Endodermal cell (in vitro differentiated cells): ENCODE data around the gene MUC20. TPM values are rescaled to one million over a fixed set of nuclear protein-coding genes. Genes with fewer than 3 reads are reported as not detected.
"Not testable (repeated sequence)": the region's sequence is repeated elsewhere in the genome, so short reads cannot be mapped to it uniquely, and the experiment has no call there.

Experiments
- DNase-seq: peaks from one replicate; pipeline ENCODE4 v3.0.0-alpha.2; 2017
- H3K27ac ChIP-seq: 2 replicates; pipeline ENCODE4 v1.5.1; 2013; ENCODE audit warnings: mild to moderate bottlenecking, low read depth, low read length, moderate library complexity
- H3K27me3 ChIP-seq: 2 replicates; pipeline ENCODE4 v1.6.1; 2013; ENCODE audit warnings: mild to moderate bottlenecking, low read length, moderate library complexity; ENCODE audit not compliant: insufficient read depth, control insufficient read depth, poor library complexity, severe bottlenecking
- H3K36me3 ChIP-seq: 2 replicates; pipeline ENCODE4 v1.7.0; 2013; ENCODE audit warnings: mild to moderate bottlenecking, low read length, moderate library complexity; ENCODE audit not compliant: control insufficient read depth, insufficient read depth
- H3K4me1 ChIP-seq: one replicate; pipeline ENCODE4 v1.7.0; 2013; ENCODE audit warnings: low read length; ENCODE audit not compliant: control insufficient read depth, insufficient read depth
- H3K4me3 ChIP-seq: 2 replicates; pipeline ENCODE4 v1.5.1; 2013; ENCODE audit warnings: mild to moderate bottlenecking, low read length, moderate library complexity
- H3K9ac ChIP-seq: 2 replicates; pipeline ENCODE4 v1.6.1; 2013; ENCODE audit warnings: mild to moderate bottlenecking, low read length, moderate library complexity; ENCODE audit not compliant: poor library complexity, severe bottlenecking; ENCODE audit errors: extremely low read depth
- H3K9me3 ChIP-seq: 2 replicates; pipeline ENCODE4 v1.6.1; 2013; ENCODE audit warnings: mild to moderate bottlenecking, low read length, moderate library complexity; ENCODE audit not compliant: control insufficient read depth
- H3K27ac Mint-ChIP-seq: 2 replicates; pipeline ENCODE4 v1.8.0; 2020; ENCODE audit warnings: mixed read lengths
- H3K27me3 Mint-ChIP-seq: 2 replicates; pipeline ENCODE4 v1.8.0; 2021; ENCODE audit warnings: mild to moderate bottlenecking, mixed read lengths; ENCODE audit not compliant: insufficient read depth
- H3K36me3 Mint-ChIP-seq: 2 replicates; pipeline ENCODE4 v1.8.0; 2020; ENCODE audit warnings: low read depth, mixed read lengths
- H3K4me1 Mint-ChIP-seq: 2 replicates; pipeline ENCODE4 v1.8.0; 2020; ENCODE audit warnings: mixed read lengths
- H3K4me3 Mint-ChIP-seq: 2 replicates; pipeline ENCODE4 v1.8.0; 2020; ENCODE audit warnings: mild to moderate bottlenecking, moderate library complexity, mixed read lengths
- H3K9me3 Mint-ChIP-seq: 2 replicates; pipeline ENCODE4 v1.8.0; 2020; ENCODE audit warnings: mild to moderate bottlenecking, mixed read lengths
- CTCF ChIP-seq: fragments of 200-600 bp; sonication (generic); conservative IDR thresholded peaks from 2 replicates; pipeline ENCODE4 v1.5.0; 2021; ENCODE audit warnings: antibody characterized with exemption, mild to moderate bottlenecking
- WGBS, 2 experiments: methylation state at CpG; one replicate each; pipeline versions ENCODE4 v1.1.5 to v1.1.7; 2013; ENCODE audit warnings: missing lambda C conversion rate in 2 of 2, mixed read lengths in 1 of 2; ENCODE audit not compliant: insufficient coverage in 1 of 2, insufficient read length in 1 of 2; 5-methylcytosine and 5-hydroxymethylcytosine counted together
- total RNA-seq, 2 donors: library from RNA; stranded (reverse); fragmentation: NEBNext Ultra II Directional in 1 of 2; extraction: Animal tissue kit (Norgen Biotek cat#: 25700) in 1 of 2; gene quantifications; 2 replicates in 1 of 2; 3 replicates in 1 of 2; pipeline ENCODE4 v1.2.1, GENCODE V29; 2021

Gene MUC20
- total RNA-seq, 2 donors from 2014 or later, result 0.89 to 1.3 TPM

- peak; percentile 41 for DNase-seq
- no peaks in the 10 kb centered on the region for H3K27me3 ChIP-seq
- H3K4me3 ChIP-seq, result no peak overlapping the region
- peaks cover 19% of the 10 kb centered on the region for H3K9me3 Mint-ChIP-seq
- 78 to 81% methylated on average over 5 of the region's 5 CpGs for WGBS, 2 experiments
- H3K9ac ChIP-seq, result no peak overlapping the region
- H3K27me3 Mint-ChIP-seq, result no peaks in the 10 kb centered on the region
- H3K4me1 Mint-ChIP-seq, result peaks cover 40% of the 10 kb centered on the region
- peak overlapping the region; percentile 0 for H3K27ac Mint-ChIP-seq
- H3K4me1 ChIP-seq, result peaks cover 23% of the 10 kb centered on the region
- no peak overlapping the region for H3K4me3 Mint-ChIP-seq
- H3K9me3 ChIP-seq, result peaks cover 12% of the 10 kb centered on the region
- no peaks in the 10 kb centered on the region for H3K36me3 ChIP-seq
- H3K27ac ChIP-seq, result no peak overlapping the region
- peaks cover 8% of the 10 kb centered on the region for H3K36me3 Mint-ChIP-seq
- no peak for TF ChIP-seq CTCF
These were observed 2.8 kb upstream of the MUC20 start for GRCh38 chr3:195717852-195718476.

- Mint-ChIP-seq H3K4me3 (no peak overlapping the region), H3K36me3 (peaks cover 8% of the 10 kb centered on the region), H3K27me3 (no peaks in the 10 kb centered on the region), H3K9me3 (peaks cover 19% of the 10 kb centered on the region), H3K4me1 (peaks cover 40% of the 10 kb centered on the region), H3K27ac (peak overlapping the region; percentile 31)
- H3K27me3 ChIP-seq, result no peaks in the 10 kb centered on the region
- DNase-seq, result peak; percentile 61
- no peak overlapping the region for H3K4me3 ChIP-seq
- no peak for TF ChIP-seq CTCF
- H3K27ac ChIP-seq, result peak overlapping the region; percentile 1
- WGBS, 2 experiments, result 65 to 78% methylated on average over 7 of the region's 7 CpGs
- peaks cover 23% of the 10 kb centered on the region for H3K4me1 ChIP-seq
- H3K9me3 ChIP-seq, result peaks cover 12% of the 10 kb centered on the region
- H3K9ac ChIP-seq, result no peak overlapping the region
- H3K36me3 ChIP-seq, result no peaks in the 10 kb centered on the region
These were observed 2.2 kb upstream of the MUC20 start for GRCh38 chr3:195718477-195718984.

- DNase-seq, H3K36me3 Mint-ChIP-seq, H3K4me3 Mint-ChIP-seq, H3K27ac ChIP-seq, H3K27me3 Mint-ChIP-seq, H3K36me3 ChIP-seq, H3K27me3 ChIP-seq, H3K4me3 ChIP-seq, H3K9ac ChIP-seq, H3K27ac Mint-ChIP-seq: not testable (repeated sequence)
- Mint-ChIP-seq H3K4me1 (peaks cover 40% of the 10 kb centered on the region), H3K9me3 (peaks cover 14% of the 10 kb centered on the region)
- H3K9me3 ChIP-seq, result peaks cover 11% of the 10 kb centered on the region
- peaks cover 23% of the 10 kb centered on the region for H3K4me1 ChIP-seq
- 92 to 95% methylated on average over 13 to 16 of the region's 16 CpGs for WGBS, 2 experiments
These were observed 1.1 kb upstream of the MUC20 start for GRCh38 chr3:195719514-195720254.

GRCh38 chr3:195722139-195722995 lies 1.6 kb downstream of the MUC20 start:
- not testable (repeated sequence) for H3K36me3 Mint-ChIP-seq, H3K9me3 Mint-ChIP-seq, H3K27me3 ChIP-seq, H3K36me3 ChIP-seq, H3K9me3 ChIP-seq, H3K4me3 Mint-ChIP-seq, H3K9ac ChIP-seq, DNase-seq, H3K4me3 ChIP-seq, H3K27ac ChIP-seq, H3K27ac Mint-ChIP-seq, H3K27me3 Mint-ChIP-seq
- WGBS, 2 experiments, result 60 to 88% methylated on average over 1 to 13 of the region's 21 CpGs
- H3K4me1 ChIP-seq, result peaks cover 18% of the 10 kb centered on the region
- H3K4me1 Mint-ChIP-seq, result peaks cover 28% of the 10 kb centered on the region

GRCh38 chr3:195722996-195723345 lies 2.2 kb downstream of the MUC20 start:
- H3K4me3 Mint-ChIP-seq, H3K27me3 Mint-ChIP-seq, H3K9me3 ChIP-seq, H3K9me3 Mint-ChIP-seq, H3K27ac ChIP-seq, H3K36me3 Mint-ChIP-seq, H3K36me3 ChIP-seq, H3K9ac ChIP-seq, H3K27ac Mint-ChIP-seq, H3K4me3 ChIP-seq, DNase-seq, H3K27me3 ChIP-seq: not testable (repeated sequence)
- H3K4me1 Mint-ChIP-seq, result peaks cover 22% of the 10 kb centered on the region
- H3K4me1 ChIP-seq, result peaks cover 12% of the 10 kb centered on the region
- 90 to 92% methylated on average over 2 to 9 of the region's 9 CpGs for WGBS, 2 experiments
